ENCODE results near the gene UBE3C. TPM values are rescaled to one million over a fixed set of nuclear protein-coding genes. Genes with fewer than 3 reads are reported as not detected.

Gene UBE3C
- polyA plus RNA-seq, 1 donor (not counting 4 experiments of a cell fraction or from before 2014, with no cell fraction given), result 89.3 TPM

DNA sequence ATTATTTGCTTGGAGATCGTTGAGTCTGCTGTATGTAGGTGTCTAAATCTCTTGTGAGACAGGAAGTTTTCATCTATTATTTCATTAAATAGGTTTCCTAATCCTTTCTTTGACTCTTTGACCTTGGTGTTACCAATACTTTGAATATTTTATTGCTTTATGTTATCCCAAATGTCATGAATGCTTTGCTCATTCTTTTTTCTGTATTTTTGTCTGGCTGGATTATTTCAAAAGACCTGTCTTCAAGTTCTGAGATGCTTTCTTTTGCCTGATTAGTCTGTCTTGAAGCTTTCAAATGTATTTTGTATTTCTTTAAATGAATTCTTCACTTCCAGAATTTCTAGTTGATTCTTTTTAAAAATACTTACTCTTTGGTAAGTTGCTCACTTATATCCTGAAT, 27.3 kb downstream of the UBE3C start:
- dilution Hi-C loops (cut with MboI; ENCODE audit: extremely low pct_ligation_motif_present, low sequenced_read_pairs), result no loop called here

DNA sequence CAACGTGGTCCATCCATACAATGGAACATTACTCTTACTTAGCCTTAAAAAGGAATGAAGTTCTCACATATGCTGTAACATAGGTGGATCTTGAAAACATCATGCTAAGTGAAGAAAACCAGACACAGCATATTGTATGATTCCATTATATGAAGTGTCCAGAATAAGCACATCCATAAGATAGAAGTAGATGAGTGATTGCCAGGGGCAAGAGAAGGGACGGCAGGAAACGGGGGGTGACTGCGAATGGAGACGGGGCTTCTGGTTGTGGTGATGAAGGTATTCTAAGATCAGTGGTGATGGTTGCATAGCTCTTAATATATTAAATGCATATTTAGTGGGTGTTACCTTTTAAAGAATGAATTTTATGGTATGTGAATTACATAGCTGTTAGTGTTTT, 29.8 kb downstream of the UBE3C start:
- no peaks in the 10 kb centered on the region for H3K9me3 ChIP-seq (ENCODE audit: control insufficient read depth, low read depth, low read length)
- no peak overlapping the region for H3K4me3 ChIP-seq (ENCODE audit: control insufficient read depth in 2 of 3, extremely low read depth in 1 of 3, insufficient read depth in 2 of 3, low read depth in 1 of 3, low read length in 3 of 3)
- DNase-seq (ENCODE audit: low read depth, low spot score) (no peak), FAIRE-seq (no peak)
- H3K9me1 ChIP-seq (ENCODE audit: control insufficient read depth, extremely low read depth, insufficient read depth, low read length), result no peaks in the 10 kb centered on the region
- peaks cover 81% of the 10 kb centered on the region for H3K79me2 ChIP-seq (ENCODE audit: control insufficient read depth, insufficient read depth, low read length)
- dilution Hi-C loops (cut with MboI; ENCODE audit: extremely low pct_ligation_motif_present, low sequenced_read_pairs), result no loop called here
- H3K4me2 ChIP-seq (ENCODE audit: control insufficient read depth, extremely low read depth, insufficient read depth, low read depth, low read length), result no peak overlapping the region
- no peak overlapping the region for H2AFZ ChIP-seq (ENCODE audit: control insufficient read depth, low read length)
- H3K4me1 ChIP-seq (ENCODE audit: control insufficient read depth, extremely low read depth, insufficient read depth, low read length), result no peaks in the 10 kb centered on the region
- H3K27ac ChIP-seq (ENCODE audit: control insufficient read depth, insufficient read depth, low read length), result no peak overlapping the region
- H4K20me1 ChIP-seq (ENCODE audit: control insufficient read depth, extremely low read depth, insufficient read depth, low read length), result peaks cover 7% of the 10 kb centered on the region
- H3K9ac ChIP-seq (ENCODE audit: control insufficient read depth, extremely low read depth, insufficient read depth, low read length), result no peak overlapping the region
- no peaks in the 10 kb centered on the region for H3K27me3 ChIP-seq (ENCODE audit: control insufficient read depth, extremely low read depth, insufficient read depth, low read length)
- no peak for TF ChIP-seq EZH2 (IDR thresholded peaks at IDR 0.05; ENCODE audit: low read length)
- TF ChIP-seq, protein P1, sequence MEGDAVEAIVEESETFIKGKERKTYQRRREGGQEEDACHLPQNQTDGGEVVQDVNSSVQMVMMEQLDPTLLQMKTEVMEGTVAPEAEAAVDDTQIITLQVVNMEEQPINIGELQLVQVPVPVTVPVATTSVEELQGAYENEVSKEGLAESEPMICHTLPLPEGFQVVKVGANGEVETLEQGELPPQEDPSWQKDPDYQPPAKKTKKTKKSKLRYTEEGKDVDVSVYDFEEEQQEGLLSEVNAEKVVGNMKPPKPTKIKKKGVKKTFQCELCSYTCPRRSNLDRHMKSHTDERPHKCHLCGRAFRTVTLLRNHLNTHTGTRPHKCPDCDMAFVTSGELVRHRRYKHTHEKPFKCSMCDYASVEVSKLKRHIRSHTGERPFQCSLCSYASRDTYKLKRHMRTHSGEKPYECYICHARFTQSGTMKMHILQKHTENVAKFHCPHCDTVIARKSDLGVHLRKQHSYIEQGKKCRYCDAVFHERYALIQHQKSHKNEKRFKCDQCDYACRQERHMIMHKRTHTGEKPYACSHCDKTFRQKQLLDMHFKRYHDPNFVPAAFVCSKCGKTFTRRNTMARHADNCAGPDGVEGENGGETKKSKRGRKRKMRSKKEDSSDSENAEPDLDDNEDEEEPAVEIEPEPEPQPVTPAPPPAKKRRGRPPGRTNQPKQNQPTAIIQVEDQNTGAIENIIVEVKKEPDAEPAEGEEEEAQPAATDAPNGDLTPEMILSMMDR (optimal IDR thresholded peaks at IDR 0.05 in 1 of 3, IDR thresholded peaks at IDR 0.05 in 1 of 3, conservative IDR thresholded peaks at IDR 0.05 in 1 of 3; ENCODE audit: extremely low read depth in 1 of 3, insufficient read depth in 2 of 3, low read length in 3 of 3), result no peak
- H3K36me3 ChIP-seq (ENCODE audit: control insufficient read depth in 2 of 2, extremely low read depth in 1 of 2, insufficient read depth in 2 of 2, low read length in 2 of 2), result peaks cover 22 to 29% of the 10 kb centered on the region in 2 experiments

More for the DNA sequence above, 27.3 kb downstream of the UBE3C start:
- no peaks in the 10 kb centered on the region for H3K4me1 ChIP-seq (ENCODE audit: control insufficient read depth, extremely low read depth, insufficient read depth, low read length)
- FAIRE-seq (no peak), DNase-seq (ENCODE audit: low read depth, low spot score) (no peak)
- no peak overlapping the region for H3K9ac ChIP-seq (ENCODE audit: control insufficient read depth, extremely low read depth, insufficient read depth, low read length)
- H3K79me2 ChIP-seq (ENCODE audit: control insufficient read depth, insufficient read depth, low read length), result peaks cover 86% of the 10 kb centered on the region
- no peak overlapping the region for H3K4me3 ChIP-seq (ENCODE audit: control insufficient read depth in 2 of 3, extremely low read depth in 1 of 3, insufficient read depth in 2 of 3, low read depth in 1 of 3, low read length in 3 of 3)
- no peaks in the 10 kb centered on the region for H3K9me3 ChIP-seq (ENCODE audit: control insufficient read depth, low read depth, low read length)
- TF ChIP-seq EZH2 (IDR thresholded peaks at IDR 0.05; ENCODE audit: low read length), result no peak
- TF ChIP-seq, protein P1 (optimal IDR thresholded peaks at IDR 0.05 in 1 of 3, IDR thresholded peaks at IDR 0.05 in 1 of 3, conservative IDR thresholded peaks at IDR 0.05 in 1 of 3; ENCODE audit: extremely low read depth in 1 of 3, insufficient read depth in 2 of 3, low read length in 3 of 3), result no peak
- no peak overlapping the region for H3K4me2 ChIP-seq (ENCODE audit: control insufficient read depth, extremely low read depth, insufficient read depth, low read depth, low read length)
- H4K20me1 ChIP-seq (ENCODE audit: control insufficient read depth, extremely low read depth, insufficient read depth, low read length), result peaks cover 7% of the 10 kb centered on the region
- no peak overlapping the region for H2AFZ ChIP-seq (ENCODE audit: control insufficient read depth, low read length)
- no peak overlapping the region for H3K27ac ChIP-seq (ENCODE audit: control insufficient read depth, insufficient read depth, low read length)
- peaks cover 16 to 17% of the 10 kb centered on the region in 2 experiments for H3K36me3 ChIP-seq (ENCODE audit: control insufficient read depth in 2 of 2, extremely low read depth in 1 of 2, insufficient read depth in 2 of 2, low read length in 2 of 2)
- H3K27me3 ChIP-seq (ENCODE audit: control insufficient read depth, extremely low read depth, insufficient read depth, low read length), result no peaks in the 10 kb centered on the region
- no peaks in the 10 kb centered on the region for H3K9me1 ChIP-seq (ENCODE audit: control insufficient read depth, extremely low read depth, insufficient read depth, low read length)
